WTC11 (cell line): ENCODE data around the gene RPS21. TPM values are rescaled to one million over a fixed set of nuclear protein-coding genes. Genes with fewer than 3 reads are reported as not detected.
A peak's percentile ranks its signal among the peaks of the same experiment; 100 is the strongest.

Experiments used
- ATAC-seq: fragments of 200-7000 bp; cut with Tn5 transposase; 2 replicates; pipeline ENCODE4 v1.10.0; 2021; ENCODE audit warnings: mild to moderate bottlenecking, moderate library complexity
- CTCF ChIA-PET: fragments of 300-600 bp; sonication (Branson Sonifier 250); formaldehyde crosslinking; loops from one replicate; lab custom pipeline; 2021; ENCODE audit warnings: antibody characterized with exemption; lab: Charles Lee
- POLR2A ChIA-PET: fragments of 350-600 bp; sonication (Branson Sonifier 250); formaldehyde crosslinking; loops from one replicate; lab custom pipeline; 2021; ENCODE audit warnings: antibody characterized with exemption; lab: Charles Lee
- DNase-seq: peaks from one replicate; pipeline ENCODE4 v3.0.0; 2021; ENCODE audit warnings: low spot score
- H3K27ac Mint-ChIP-seq: 2 replicates; pipeline ENCODE4 v1.8.0; 2021; ENCODE audit warnings: mixed read lengths
- H3K27me3 Mint-ChIP-seq: 2 replicates; pipeline ENCODE4 v1.8.0; 2021; ENCODE audit warnings: low read depth, mild to moderate bottlenecking, moderate library complexity, mixed read lengths
- H3K36me3 Mint-ChIP-seq: 2 replicates; pipeline ENCODE4 v1.8.0; 2021; ENCODE audit warnings: mixed read lengths
- H3K4me1 Mint-ChIP-seq: 2 replicates; pipeline ENCODE4 v1.8.0; 2022; ENCODE audit warnings: mixed read lengths
- H3K4me3 Mint-ChIP-seq: 2 replicates; pipeline ENCODE4 v1.8.0; 2021; ENCODE audit warnings: mild to moderate bottlenecking, moderate library complexity, mixed read lengths
- H3K9me3 Mint-ChIP-seq: 2 replicates; pipeline ENCODE4 v1.8.0; 2021; ENCODE audit warnings: mixed read lengths
- CBFB ChIP-seq: sonication (generic); formaldehyde crosslinking; IDR thresholded peaks from 2 replicates; pipeline ENCODE4 v1.8.1; 2022; ENCODE audit warnings: mild to moderate bottlenecking, low read depth, missing genetic modification reagents
- EMX1 ChIP-seq: fragments of 250-450 bp; sonication (Bioruptor Pico); IDR thresholded peaks from 2 replicates; pipeline ENCODE4 v1.8.0; 2021; ENCODE audit warnings: mild to moderate bottlenecking
- FOXJ3 ChIP-seq: sonication (generic); formaldehyde crosslinking; IDR thresholded peaks from 2 replicates; pipeline ENCODE4 v1.9.0; 2021; ENCODE audit warnings: missing genetic modification reagents, mild to moderate bottlenecking, borderline replicate concordance
- FOXK1 ChIP-seq: sonication (generic); formaldehyde crosslinking; IDR thresholded peaks from 2 replicates; pipeline ENCODE4 v1.8.0; 2022; ENCODE audit warnings: mild to moderate bottlenecking, moderate library complexity, missing genetic modification reagents
- IRF2 ChIP-seq: sonication (generic); formaldehyde crosslinking; IDR thresholded peaks from 2 replicates; pipeline ENCODE4 v1.8.0; 2022; ENCODE audit warnings: low read depth, missing genetic modification reagents, borderline replicate concordance
- TP53 ChIP-seq: sonication (generic); formaldehyde crosslinking; IDR thresholded peaks from 2 replicates; pipeline ENCODE4 v1.8.1; 2023; ENCODE audit warnings: mild to moderate bottlenecking, missing genetic modification reagents
- ZBTB21 ChIP-seq: sonication (generic); formaldehyde crosslinking; IDR thresholded peaks from 2 replicates; pipeline ENCODE4 v1.8.1; 2023; ENCODE audit warnings: mild to moderate bottlenecking, missing genetic modification reagents, borderline replicate concordance
- ZNF423 ChIP-seq: fragments of 250-450 bp; sonication (Bioruptor Pico); IDR thresholded peaks from 2 replicates; pipeline ENCODE4 v2.1.2; 2022; ENCODE audit warnings: mild to moderate bottlenecking, moderate library complexity
- total RNA-seq: library from RNA; stranded (reverse); gene quantifications from 3 replicates; pipeline ENCODE4 v1.2.3, GENCODE V29; 2021
- TF ChIP-seq, protein P1 (sequence below): fragments of 250-450 bp; sonication (Bioruptor Pico); IDR thresholded peaks from 2 replicates; pipeline ENCODE4 v1.8.0; 2021; ENCODE audit warnings: mild to moderate bottlenecking
- TF ChIP-seq, protein P2 (sequence below): sonication (generic); formaldehyde crosslinking; IDR thresholded peaks from 2 replicates; pipeline ENCODE4 v1.8.0; 2023; ENCODE audit warnings: missing genetic modification reagents, mild to moderate bottlenecking, borderline replicate concordance

Gene RPS21
- total RNA-seq, 1 experiment from 2014 or later: 2,016 TPM

DNA sequence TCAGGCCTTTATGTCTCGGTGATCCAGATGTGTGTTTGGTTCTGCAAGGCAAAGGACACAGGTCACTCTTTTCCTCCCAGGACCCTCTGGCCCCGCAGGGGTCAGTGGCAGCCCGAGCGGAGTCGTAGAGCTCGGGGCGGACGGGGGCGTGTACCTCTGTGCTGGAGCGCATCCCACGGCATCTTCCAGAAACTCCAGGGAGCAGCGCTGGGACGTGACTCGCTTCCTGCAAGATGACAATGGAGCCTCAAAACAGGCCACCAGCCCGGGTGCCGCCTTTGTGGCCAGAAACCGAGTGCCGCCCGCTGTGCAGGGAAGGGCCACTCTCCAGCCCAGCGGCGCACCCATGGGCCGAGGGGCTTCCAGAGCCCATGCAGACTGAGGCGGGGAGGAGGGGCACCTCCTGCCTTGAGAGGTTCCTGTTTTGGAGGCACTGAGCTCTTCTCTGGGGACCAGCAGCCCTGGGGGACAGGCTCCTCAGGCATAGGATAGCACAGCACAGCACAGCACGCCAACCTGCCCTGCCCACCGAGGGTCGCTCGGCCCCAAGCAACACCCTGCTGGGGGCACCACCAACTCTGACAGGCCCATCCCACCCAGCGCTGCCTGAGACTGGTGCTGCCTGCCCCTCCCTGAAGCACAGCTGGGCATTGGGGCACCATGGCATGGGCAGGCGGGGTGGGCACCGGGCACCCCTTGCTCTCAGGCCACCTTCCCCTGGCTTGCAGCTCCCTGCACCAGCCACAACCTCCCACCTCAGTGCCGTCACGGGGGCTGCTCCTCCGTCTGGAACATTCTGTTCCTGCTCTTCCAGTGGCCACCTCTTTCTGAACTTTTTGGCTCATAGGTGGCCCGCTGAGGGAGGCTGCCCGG lies 9.7 kb downstream of the RPS21 start:
- H3K27me3 Mint-ChIP-seq: no peaks in the 10 kb centered on the region
- no peak overlapping the region for H3K4me3 Mint-ChIP-seq
- DNase-seq (no peak), ATAC-seq (no peak)
- ChIA-PET POLR2A (no interaction called here), CTCF (interaction anchor here (1.0 to 1.3 kb wide), 2 partner anchors 9 to 14 kb away, joined by 4 to 5 read pairs; no protein-coding TSS in a partner anchor)
- TF ChIP-seq, protein P1, sequence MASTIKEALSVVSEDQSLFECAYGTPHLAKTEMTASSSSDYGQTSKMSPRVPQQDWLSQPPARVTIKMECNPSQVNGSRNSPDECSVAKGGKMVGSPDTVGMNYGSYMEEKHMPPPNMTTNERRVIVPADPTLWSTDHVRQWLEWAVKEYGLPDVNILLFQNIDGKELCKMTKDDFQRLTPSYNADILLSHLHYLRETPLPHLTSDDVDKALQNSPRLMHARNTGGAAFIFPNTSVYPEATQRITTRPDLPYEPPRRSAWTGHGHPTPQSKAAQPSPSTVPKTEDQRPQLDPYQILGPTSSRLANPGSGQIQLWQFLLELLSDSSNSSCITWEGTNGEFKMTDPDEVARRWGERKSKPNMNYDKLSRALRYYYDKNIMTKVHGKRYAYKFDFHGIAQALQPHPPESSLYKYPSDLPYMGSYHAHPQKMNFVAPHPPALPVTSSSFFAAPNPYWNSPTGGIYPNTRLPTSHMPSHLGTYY (CRISPR knock-in tag): no peak
- TF ChIP-seq FOXK1 (CRISPR knock-in tag) (no peak), ZBTB21 (CRISPR knock-in tag) (no peak), FOXJ3 (no peak)
- H3K9me3 Mint-ChIP-seq: peaks cover 9% of the 10 kb centered on the region; the same call in 1 of the 2 replicates
- H3K36me3 Mint-ChIP-seq: no peaks in the 10 kb centered on the region
- no peak overlapping the region for H3K27ac Mint-ChIP-seq
- H3K4me1 Mint-ChIP-seq: peaks cover 5% of the 10 kb centered on the region

DNA sequence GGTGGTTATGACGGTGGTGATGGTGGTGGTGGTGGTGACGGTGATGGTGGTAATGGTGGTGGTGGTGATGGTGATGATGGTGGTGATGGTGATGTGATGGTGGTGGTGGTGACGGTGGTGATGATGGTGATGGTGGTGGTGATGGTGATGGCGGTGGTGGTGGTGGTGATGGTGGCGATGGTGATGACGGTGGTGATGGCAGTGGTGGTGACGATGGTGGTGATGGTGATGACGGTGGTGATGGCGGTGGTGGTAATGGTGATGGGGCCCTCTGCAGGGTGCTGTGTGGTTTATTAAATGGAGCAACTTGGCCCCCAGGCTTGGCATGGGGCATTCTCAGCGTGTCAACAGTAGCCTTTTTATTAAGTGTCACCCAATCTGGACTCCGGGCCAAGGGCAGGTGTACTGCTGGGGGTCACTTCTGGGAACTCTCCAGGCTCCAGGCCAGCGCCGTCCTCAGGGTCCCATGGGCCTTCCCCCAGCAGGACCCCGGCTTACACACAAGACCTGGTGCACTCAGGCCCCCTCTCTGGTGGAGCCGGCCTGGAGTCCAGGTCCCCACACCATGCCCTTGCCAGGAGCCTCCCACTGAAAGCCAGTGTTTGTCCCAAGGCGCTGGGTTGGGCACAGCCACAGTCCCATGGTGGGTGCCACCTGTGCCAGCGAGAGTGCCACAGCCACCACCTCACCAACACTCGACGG lies 11.4 kb downstream of the RPS21 start:
- ChIA-PET POLR2A (no interaction called here), CTCF (no interaction called here)
- H3K27ac Mint-ChIP-seq: no peak overlapping the region
- peaks cover 5% of the 10 kb centered on the region for H3K4me1 Mint-ChIP-seq
- H3K4me3 Mint-ChIP-seq: no peak overlapping the region
- DNase-seq (no peak), ATAC-seq (no peak)
- TF ChIP-seq EMX1 (CRISPR knock-in tag) (no peak), IRF2 (CRISPR knock-in tag) (no peak), TP53 (no peak), ZNF423 (no peak), CBFB (CRISPR knock-in tag) (no peak)
- no peaks in the 10 kb centered on the region for H3K27me3 Mint-ChIP-seq
- H3K36me3 Mint-ChIP-seq: no peaks in the 10 kb centered on the region
- peaks cover 9% of the 10 kb centered on the region; the same call in 1 of the 2 replicates for H3K9me3 Mint-ChIP-seq

DNA sequence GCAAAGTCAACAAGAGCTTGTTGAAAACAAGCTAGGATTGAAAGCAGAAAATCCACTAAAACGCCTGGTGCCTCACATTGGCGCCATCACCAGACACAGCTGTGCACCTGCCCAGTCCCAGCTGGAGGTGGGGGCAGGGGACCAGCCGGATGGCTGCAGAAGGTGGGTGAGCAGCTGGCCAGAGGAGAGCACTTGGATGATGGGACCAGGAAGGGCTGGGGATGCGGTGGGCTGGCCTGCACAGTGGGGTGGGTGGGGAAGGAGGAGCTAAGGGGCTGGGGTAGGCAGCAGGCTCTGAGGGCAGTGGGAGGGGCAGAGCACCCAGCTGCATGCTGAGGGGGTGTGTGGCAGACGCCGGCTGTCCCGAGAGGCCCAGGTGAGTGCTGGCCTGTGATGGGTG lies 13.1 kb downstream of the RPS21 start:
- Mint-ChIP-seq H3K36me3 (no peaks in the 10 kb centered on the region), H3K27ac (no peak overlapping the region), H3K9me3 (peaks cover 9% of the 10 kb centered on the region; the same call in 1 of the 2 replicates)
- CTCF ChIA-PET: interaction anchor here (0.6 to 2.2 kb wide), 8 partner anchors 10 to 1840 kb away, joined by 3 to 17 read pairs (median 7); partner anchors contain the start of gene RBBP8NL
- TF ChIP-seq, protein P2, sequence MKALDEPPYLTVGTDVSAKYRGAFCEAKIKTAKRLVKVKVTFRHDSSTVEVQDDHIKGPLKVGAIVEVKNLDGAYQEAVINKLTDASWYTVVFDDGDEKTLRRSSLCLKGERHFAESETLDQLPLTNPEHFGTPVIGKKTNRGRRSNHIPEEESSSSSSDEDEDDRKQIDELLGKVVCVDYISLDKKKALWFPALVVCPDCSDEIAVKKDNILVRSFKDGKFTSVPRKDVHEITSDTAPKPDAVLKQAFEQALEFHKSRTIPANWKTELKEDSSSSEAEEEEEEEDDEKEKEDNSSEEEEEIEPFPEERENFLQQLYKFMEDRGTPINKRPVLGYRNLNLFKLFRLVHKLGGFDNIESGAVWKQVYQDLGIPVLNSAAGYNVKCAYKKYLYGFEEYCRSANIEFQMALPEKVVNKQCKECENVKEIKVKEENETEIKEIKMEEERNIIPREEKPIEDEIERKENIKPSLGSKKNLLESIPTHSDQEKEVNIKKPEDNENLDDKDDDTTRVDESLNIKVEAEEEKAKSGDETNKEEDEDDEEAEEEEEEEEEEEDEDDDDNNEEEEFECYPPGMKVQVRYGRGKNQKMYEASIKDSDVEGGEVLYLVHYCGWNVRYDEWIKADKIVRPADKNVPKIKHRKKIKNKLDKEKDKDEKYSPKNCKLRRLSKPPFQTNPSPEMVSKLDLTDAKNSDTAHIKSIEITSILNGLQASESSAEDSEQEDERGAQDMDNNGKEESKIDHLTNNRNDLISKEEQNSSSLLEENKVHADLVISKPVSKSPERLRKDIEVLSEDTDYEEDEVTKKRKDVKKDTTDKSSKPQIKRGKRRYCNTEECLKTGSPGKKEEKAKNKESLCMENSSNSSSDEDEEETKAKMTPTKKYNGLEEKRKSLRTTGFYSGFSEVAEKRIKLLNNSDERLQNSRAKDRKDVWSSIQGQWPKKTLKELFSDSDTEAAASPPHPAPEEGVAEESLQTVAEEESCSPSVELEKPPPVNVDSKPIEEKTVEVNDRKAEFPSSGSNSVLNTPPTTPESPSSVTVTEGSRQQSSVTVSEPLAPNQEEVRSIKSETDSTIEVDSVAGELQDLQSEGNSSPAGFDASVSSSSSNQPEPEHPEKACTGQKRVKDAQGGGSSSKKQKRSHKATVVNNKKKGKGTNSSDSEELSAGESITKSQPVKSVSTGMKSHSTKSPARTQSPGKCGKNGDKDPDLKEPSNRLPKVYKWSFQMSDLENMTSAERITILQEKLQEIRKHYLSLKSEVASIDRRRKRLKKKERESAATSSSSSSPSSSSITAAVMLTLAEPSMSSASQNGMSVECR (CRISPR knock-in tag): no peak
- TF ChIP-seq, all 79 proteins: peak for 0
- Mint-ChIP-seq H3K27me3 (no peaks in the 10 kb centered on the region), H3K4me3 (no peak overlapping the region), H3K4me1 (peaks cover 5% of the 10 kb centered on the region)
- POLR2A ChIA-PET: interaction anchor here (0.7 to 1.7 kb wide), 3 partner anchors 9 to 36 kb away, joined by 4 to 6 read pairs (median 5); partner anchors contain the start of gene RPS21
- ATAC-seq (no peak), DNase-seq (no peak)

DNA sequence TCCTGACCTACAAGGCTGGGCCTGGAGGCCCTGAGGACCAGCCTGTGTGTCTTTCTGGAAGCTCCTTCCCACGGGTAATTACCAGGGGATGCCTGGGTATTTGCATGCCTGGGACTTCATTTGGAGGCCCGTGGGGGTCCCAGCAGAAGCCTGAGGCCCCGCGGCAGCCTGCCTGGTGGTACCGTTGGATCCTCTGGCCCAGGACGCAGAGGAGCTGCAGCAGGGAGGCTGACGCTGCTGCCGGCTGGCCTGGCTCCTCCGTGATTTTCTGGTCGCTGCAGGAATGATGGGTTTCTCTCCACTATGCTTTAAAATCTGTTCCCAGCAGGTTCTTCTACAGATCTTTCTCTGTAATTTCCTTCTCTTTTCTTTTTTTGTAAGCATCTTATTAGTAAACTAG lies 13.6 kb downstream of the RPS21 start:
- ATAC-seq (no peak), DNase-seq (no peak)
- H3K36me3 Mint-ChIP-seq: no peaks in the 10 kb centered on the region
- H3K27ac Mint-ChIP-seq: peak overlapping the region; percentile 7; the same call in 1 of the 2 replicates
- H3K4me1 Mint-ChIP-seq: peaks cover 9% of the 10 kb centered on the region
- TF ChIP-seq, protein P1 (CRISPR knock-in tag): no peak
- POLR2A ChIA-PET: interaction anchor here (1.3 to 1.7 kb wide), 2 partner anchors 10 to 14 kb away, joined by 4 to 5 read pairs; partner anchors contain the start of gene RPS21
- H3K27me3 Mint-ChIP-seq: no peaks in the 10 kb centered on the region
- CTCF ChIA-PET: interaction anchor here (0.6 to 2.2 kb wide), 23 partner anchors 9 to 394 kb away, joined by 3 to 17 read pairs (median 4); partner anchors contain the start of genes RBBP8NL and RPS21
- no peak overlapping the region for H3K4me3 Mint-ChIP-seq
- peaks cover 9% of the 10 kb centered on the region; the same call in 1 of the 2 replicates for H3K9me3 Mint-ChIP-seq
